MM.1S (cell line): ENCODE data around the gene AIRE.

Experiments used
- EZH2 ChIP-seq: fragments of 300-600 bp; sonication (generic); optimal IDR thresholded peaks from 2 replicates; pipeline ENCODE3; 2017; ENCODE audit warnings: low read depth, mild to moderate bottlenecking, antibody characterized with exemption, low read length, mixed read lengths
- EZH2phosphoT487 ChIP-seq: fragments of 300-600 bp; sonication (generic); IDR thresholded peaks from 2 replicates; pipeline ENCODE4 v1.6.1; 2018; ENCODE audit warnings: antibody characterized with exemption, low read length
- TF ChIP-seq, protein P1 (sequence below): fragments of 300-600 bp; sonication (generic); IDR thresholded peaks from 2 replicates; pipeline ENCODE4 v1.5.1; 2016; ENCODE audit warnings: antibody characterized with exemption, low read length, mixed read lengths

DNA sequence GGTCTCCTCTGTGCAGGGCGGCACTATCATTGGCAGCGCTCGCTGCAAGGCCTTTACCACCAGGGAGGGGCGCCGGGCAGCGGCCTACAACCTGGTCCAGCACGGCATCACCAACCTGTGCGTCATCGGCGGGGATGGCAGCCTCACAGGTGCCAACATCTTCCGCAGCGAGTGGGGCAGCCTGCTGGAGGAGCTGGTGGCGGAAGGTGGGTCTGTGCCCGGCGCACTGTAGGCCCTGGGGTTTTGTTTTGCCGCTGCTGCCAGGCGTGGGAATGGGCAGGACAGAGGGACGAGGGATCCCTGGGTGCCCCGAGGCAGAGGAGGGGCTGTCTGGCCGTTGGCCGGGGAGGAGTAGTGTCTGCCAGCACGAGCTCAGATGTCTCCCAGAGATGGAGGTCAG, 26.4 kb downstream of the AIRE start:
- TF ChIP-seq, protein P1, sequence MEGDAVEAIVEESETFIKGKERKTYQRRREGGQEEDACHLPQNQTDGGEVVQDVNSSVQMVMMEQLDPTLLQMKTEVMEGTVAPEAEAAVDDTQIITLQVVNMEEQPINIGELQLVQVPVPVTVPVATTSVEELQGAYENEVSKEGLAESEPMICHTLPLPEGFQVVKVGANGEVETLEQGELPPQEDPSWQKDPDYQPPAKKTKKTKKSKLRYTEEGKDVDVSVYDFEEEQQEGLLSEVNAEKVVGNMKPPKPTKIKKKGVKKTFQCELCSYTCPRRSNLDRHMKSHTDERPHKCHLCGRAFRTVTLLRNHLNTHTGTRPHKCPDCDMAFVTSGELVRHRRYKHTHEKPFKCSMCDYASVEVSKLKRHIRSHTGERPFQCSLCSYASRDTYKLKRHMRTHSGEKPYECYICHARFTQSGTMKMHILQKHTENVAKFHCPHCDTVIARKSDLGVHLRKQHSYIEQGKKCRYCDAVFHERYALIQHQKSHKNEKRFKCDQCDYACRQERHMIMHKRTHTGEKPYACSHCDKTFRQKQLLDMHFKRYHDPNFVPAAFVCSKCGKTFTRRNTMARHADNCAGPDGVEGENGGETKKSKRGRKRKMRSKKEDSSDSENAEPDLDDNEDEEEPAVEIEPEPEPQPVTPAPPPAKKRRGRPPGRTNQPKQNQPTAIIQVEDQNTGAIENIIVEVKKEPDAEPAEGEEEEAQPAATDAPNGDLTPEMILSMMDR: no peak
- TF ChIP-seq EZH2 (no peak), EZH2phosphoT487 (no peak)
